Hepatocyte (in vitro differentiated cells): ENCODE data around the gene GUCY1A2. TPM values are rescaled to one million over a fixed set of nuclear protein-coding genes. Genes with fewer than 3 reads are reported as not detected.

Experiments
- DNase-seq: peaks from one replicate; pipeline ENCODE4 v3.0.0-alpha.2; 2016; ENCODE audit warnings: low spot score
- H2AFZ ChIP-seq: fragments of 200-600 bp; sonication (generic); 2 replicates; pipeline ENCODE4 v1.6.0; 2016; ENCODE audit warnings: antibody characterized with exemption, mild to moderate bottlenecking
- H3K27ac ChIP-seq: fragments of 200-600 bp; sonication (generic); 2 replicates; pipeline ENCODE4 v1.5.1; 2016; ENCODE audit warnings: mild to moderate bottlenecking
- H3K27me3 ChIP-seq: fragments of 200-600 bp; sonication (generic); 2 replicates; pipeline ENCODE4 v1.6.1; 2016
- H3K36me3 ChIP-seq: fragments of 200-600 bp; sonication (generic); replicated peaks from 2 replicates; pipeline ENCODE4 v1.5.1; 2016; ENCODE audit warnings: low read depth; ENCODE audit not compliant: insufficient read depth
- H3K4me1 ChIP-seq: fragments of 200-600 bp; sonication (generic); 2 replicates; pipeline ENCODE4 v1.5.1; 2016; ENCODE audit warnings: mild to moderate bottlenecking, moderate library complexity; ENCODE audit not compliant: insufficient read depth
- H3K4me2 ChIP-seq: fragments of 200-600 bp; sonication (generic); 2 replicates; pipeline ENCODE4 v1.6.0; 2016
- H3K4me3 ChIP-seq: fragments of 200-600 bp; sonication (generic); 2 replicates; pipeline ENCODE4 v1.5.1; 2016; ENCODE audit warnings: mild to moderate bottlenecking
- H3K79me2 ChIP-seq: fragments of 200-600 bp; sonication (generic); 2 replicates; pipeline ENCODE4 v1.6.0; 2017; ENCODE audit warnings: mild to moderate bottlenecking
- H3K9me2 ChIP-seq: fragments of 200-600 bp; sonication (generic); replicated peaks from 2 replicates; pipeline ENCODE4 v1.6.0; 2017; ENCODE audit warnings: mild to moderate bottlenecking; ENCODE audit not compliant: insufficient read depth
- H3K9me3 ChIP-seq: fragments of 200-600 bp; sonication (generic); 2 replicates; pipeline ENCODE4 v1.5.1; 2016; ENCODE audit warnings: low read depth, mild to moderate bottlenecking
- H4K20me1 ChIP-seq: fragments of 200-600 bp; sonication (generic); 2 replicates; pipeline ENCODE4 v1.6.0; 2016; ENCODE audit warnings: mild to moderate bottlenecking; ENCODE audit not compliant: insufficient read depth, poor library complexity, severe bottlenecking
- EZH2 ChIP-seq: fragments of 200-600 bp; sonication (generic); IDR thresholded peaks from 2 replicates; pipeline ENCODE4 v1.6.1; 2016; ENCODE audit warnings: antibody characterized with exemption, mild to moderate bottlenecking, borderline replicate concordance
- EZH2phosphoT487 ChIP-seq: fragments of 200-600 bp; sonication (generic); IDR thresholded peaks from one replicate; pipeline ENCODE4 v1.6.1; 2018; ENCODE audit warnings: antibody characterized with exemption, mild to moderate bottlenecking, low read depth, moderate library complexity; ENCODE audit not compliant: unreplicated experiment, severe bottlenecking
- WGBS: methylation state at CpG from one replicate; pipeline ENCODE4 v1.1.6; 2016; ENCODE audit warnings: low lambda C conversion rate; ENCODE audit errors: missing lambda C conversion rate; 5-methylcytosine and 5-hydroxymethylcytosine counted together
- polyA plus RNA-seq: library from polyadenylated mRNA; unstranded; fragments of >200 nt; fragmentation: Nextera tagmentation; extraction: Ambion mirVana; gene quantifications from 2 replicates; pipeline ENCODE4 v1.2.1, GENCODE V29; 2016
- total RNA-seq: library from RNA; depleted of rRNA; stranded (reverse); fragments of >200 nt; gene quantifications from 2 replicates; pipeline ENCODE4 v1.2.3, GENCODE V29; 2014
- TF ChIP-seq, protein P1 (sequence below): fragments of 200-600 bp; sonication (generic); IDR thresholded peaks from 2 replicates; pipeline ENCODE4 v1.5.1; 2016; ENCODE audit warnings: antibody characterized with exemption, mild to moderate bottlenecking; ENCODE audit not compliant: poor library complexity

GUCY1A2 gene
- total and polyA plus RNA-seq, 2 experiments from 2014 or later, result 3.3 to 9.1 TPM

DNA sequence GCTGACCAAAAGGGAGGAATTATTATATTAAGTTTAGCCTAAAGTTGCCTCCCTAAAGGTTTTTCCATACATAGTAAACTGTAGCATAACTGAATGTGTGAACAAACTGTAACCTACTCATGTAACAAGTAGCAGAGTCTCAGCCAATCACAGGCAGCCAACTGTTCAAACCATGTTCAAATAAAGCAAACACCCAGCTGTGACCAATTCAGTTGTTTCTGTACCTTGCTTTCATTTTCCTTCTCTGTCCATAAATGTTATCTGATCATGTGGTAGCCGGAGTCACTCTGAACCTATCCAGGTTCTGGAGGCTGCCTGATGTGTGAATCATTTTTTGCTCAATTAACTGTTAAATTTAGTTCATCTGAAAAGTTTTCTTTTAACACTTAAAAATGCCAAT, 373.5 kb downstream of the GUCY1A2 start:
- WGBS, result 53% methylated on average over 1 of the region's 1 CpG
- Histone ChIP-seq H3K27ac (no peak overlapping the region), H3K4me2 (no peak overlapping the region), H4K20me1 (no peaks in the 10 kb centered on the region), H3K27me3 (no peaks in the 10 kb centered on the region), H3K9me3 (no peaks in the 10 kb centered on the region), H2AFZ (no peak overlapping the region), H3K4me1 (no peaks in the 10 kb centered on the region), H3K9me2 (no peaks in the 10 kb centered on the region), H3K4me3 (no peak overlapping the region), H3K79me2 (no peaks in the 10 kb centered on the region), H3K36me3 (no peaks in the 10 kb centered on the region)
- DNase-seq, result peak; percentile 26
- TF ChIP-seq, protein P1, sequence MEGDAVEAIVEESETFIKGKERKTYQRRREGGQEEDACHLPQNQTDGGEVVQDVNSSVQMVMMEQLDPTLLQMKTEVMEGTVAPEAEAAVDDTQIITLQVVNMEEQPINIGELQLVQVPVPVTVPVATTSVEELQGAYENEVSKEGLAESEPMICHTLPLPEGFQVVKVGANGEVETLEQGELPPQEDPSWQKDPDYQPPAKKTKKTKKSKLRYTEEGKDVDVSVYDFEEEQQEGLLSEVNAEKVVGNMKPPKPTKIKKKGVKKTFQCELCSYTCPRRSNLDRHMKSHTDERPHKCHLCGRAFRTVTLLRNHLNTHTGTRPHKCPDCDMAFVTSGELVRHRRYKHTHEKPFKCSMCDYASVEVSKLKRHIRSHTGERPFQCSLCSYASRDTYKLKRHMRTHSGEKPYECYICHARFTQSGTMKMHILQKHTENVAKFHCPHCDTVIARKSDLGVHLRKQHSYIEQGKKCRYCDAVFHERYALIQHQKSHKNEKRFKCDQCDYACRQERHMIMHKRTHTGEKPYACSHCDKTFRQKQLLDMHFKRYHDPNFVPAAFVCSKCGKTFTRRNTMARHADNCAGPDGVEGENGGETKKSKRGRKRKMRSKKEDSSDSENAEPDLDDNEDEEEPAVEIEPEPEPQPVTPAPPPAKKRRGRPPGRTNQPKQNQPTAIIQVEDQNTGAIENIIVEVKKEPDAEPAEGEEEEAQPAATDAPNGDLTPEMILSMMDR, result no peak
- TF ChIP-seq EZH2, result no peak
- TF ChIP-seq EZH2phosphoT487, result no peak

DNA sequence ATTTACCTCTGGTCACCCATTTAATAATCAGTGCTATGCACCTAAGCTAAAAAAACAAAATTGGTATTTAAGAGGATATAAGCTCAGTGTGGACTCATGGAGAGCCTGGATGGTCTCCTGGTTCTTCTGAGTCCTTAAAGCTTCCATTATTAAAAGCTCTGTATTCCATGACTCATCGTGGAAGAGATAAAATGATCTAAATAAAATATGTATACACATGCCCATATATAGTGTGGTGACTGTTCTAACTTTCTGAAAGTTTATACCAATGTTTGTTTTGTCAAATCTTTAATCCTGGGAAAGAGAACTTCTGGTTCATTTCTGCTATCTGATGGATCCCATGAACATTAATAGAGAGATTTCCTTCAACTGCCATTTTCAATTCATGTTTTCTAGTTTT, 375.9 kb downstream of the GUCY1A2 start:
- Histone ChIP-seq H3K9me2 (no peaks in the 10 kb centered on the region), H3K9me3 (no peaks in the 10 kb centered on the region), H3K79me2 (no peaks in the 10 kb centered on the region), H3K36me3 (no peaks in the 10 kb centered on the region), H2AFZ (no peak overlapping the region), H3K27me3 (no peaks in the 10 kb centered on the region), H3K4me2 (no peak overlapping the region), H3K27ac (no peak overlapping the region), H3K4me3 (no peak overlapping the region), H4K20me1 (no peaks in the 10 kb centered on the region), H3K4me1 (no peaks in the 10 kb centered on the region)
- 62% methylated on average over 1 of the region's 1 CpG for WGBS
- TF ChIP-seq, protein P1, result no peak
- TF ChIP-seq EZH2 (no peak), EZH2phosphoT487 (no peak)
- no peak for DNase-seq

DNA sequence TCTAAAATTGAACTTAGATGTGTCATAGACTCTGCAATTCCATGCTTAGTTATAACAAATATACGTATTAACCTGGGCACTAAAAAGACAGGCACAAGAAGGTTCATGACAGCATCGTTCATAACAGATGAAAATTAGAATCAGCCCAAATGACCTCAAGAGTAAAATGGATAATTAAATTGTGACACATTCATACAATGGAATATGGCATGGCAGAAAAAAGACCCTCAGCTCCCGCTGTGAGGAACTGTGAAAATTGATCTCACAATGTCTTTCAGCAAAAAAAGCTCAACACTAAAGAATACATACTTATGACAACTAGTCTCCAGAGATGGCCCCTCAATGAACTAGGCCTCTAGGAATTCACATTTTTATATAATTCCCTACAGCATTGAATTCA, 386.0 kb downstream of the GUCY1A2 start:
- WGBS, result 96% methylated on average over 3 of the region's 3 CpGs
- H3K27me3 ChIP-seq, result no peaks in the 10 kb centered on the region
- H3K9me2 ChIP-seq, result no peaks in the 10 kb centered on the region
- no peak overlapping the region for H3K4me3 ChIP-seq
- H3K79me2 ChIP-seq, result no peaks in the 10 kb centered on the region
- no peaks in the 10 kb centered on the region for H3K36me3 ChIP-seq
- H4K20me1 ChIP-seq, result no peaks in the 10 kb centered on the region
- no peak overlapping the region for H3K27ac ChIP-seq
- TF ChIP-seq, protein P1, result no peak
- no peak for TF ChIP-seq EZH2phosphoT487
- TF ChIP-seq EZH2, result no peak
- no peaks in the 10 kb centered on the region for H3K4me1 ChIP-seq
- H3K4me2 ChIP-seq, result no peak overlapping the region
- no peaks in the 10 kb centered on the region for H3K9me3 ChIP-seq
- no peak overlapping the region for H2AFZ ChIP-seq
- DNase-seq, result no peak

DNA sequence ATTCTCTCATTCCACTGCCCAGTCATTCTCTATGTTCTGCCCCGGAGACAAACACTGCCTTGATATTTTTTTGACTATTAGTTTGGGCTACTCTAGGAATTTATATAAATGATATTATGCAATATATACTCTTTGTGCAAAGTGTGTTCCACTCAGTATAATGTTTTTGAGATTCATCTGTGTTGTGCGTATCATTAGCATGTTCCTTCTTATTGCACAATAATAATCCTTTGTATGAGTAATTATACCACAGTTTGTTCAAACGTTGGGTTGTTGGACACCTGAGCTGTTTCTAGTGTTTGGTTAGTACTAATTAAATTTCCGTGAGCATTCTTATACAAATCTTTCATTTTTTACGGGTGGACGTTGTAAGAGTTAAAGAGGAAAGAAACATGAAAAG, 390.6 kb downstream of the GUCY1A2 start:
- 96% methylated on average over 6 of the region's 6 CpGs for WGBS
- H3K27me3 ChIP-seq, result no peaks in the 10 kb centered on the region
- H3K79me2 ChIP-seq, result no peaks in the 10 kb centered on the region
- H4K20me1 ChIP-seq, result no peaks in the 10 kb centered on the region
- H2AFZ ChIP-seq, result no peak overlapping the region
- H3K4me3 ChIP-seq, result no peak overlapping the region
- TF ChIP-seq, protein P1, result no peak
- H3K27ac ChIP-seq, result no peak overlapping the region
- DNase-seq, result no peak
- H3K9me2 ChIP-seq, result no peaks in the 10 kb centered on the region
- no peak overlapping the region for H3K4me2 ChIP-seq
- no peaks in the 10 kb centered on the region for H3K4me1 ChIP-seq
- H3K9me3 ChIP-seq, result no peaks in the 10 kb centered on the region
- no peaks in the 10 kb centered on the region for H3K36me3 ChIP-seq
